Left hindlimb (tissue), 1 donor: ENCODE measurements around the gene TMPRSS5.
"Not testable (repeated sequence)": the region's sequence is repeated elsewhere in the genome, so short reads cannot be mapped to it uniquely, and the experiment has no call there.

Experiments used
- DNase-seq: peaks from one replicate; pipeline ENCODE4 v3.0.0-alpha.2; 2018

The TMPRSS5 gene

DNA sequence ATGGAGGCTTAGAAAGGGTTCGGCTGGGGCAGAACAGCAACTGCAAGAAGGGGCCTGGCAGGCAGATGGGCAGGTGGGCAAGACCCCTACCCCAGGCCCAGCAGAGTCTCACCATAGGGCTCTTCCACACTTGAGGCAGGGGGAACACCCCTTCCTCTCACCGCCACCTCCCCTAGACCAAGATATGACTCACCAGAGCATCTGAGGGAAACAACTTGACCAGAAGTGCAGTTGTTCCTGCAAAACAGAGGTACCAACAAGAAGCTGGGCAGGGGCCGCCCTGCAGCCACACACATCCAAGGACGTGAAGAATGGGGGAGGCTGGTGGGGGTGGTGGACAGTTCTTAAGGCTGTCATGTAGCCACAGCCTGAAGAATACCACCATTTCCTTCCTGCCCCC lies 10.9 kb downstream of the TMPRSS5 start:
- no peak for DNase-seq

DNA sequence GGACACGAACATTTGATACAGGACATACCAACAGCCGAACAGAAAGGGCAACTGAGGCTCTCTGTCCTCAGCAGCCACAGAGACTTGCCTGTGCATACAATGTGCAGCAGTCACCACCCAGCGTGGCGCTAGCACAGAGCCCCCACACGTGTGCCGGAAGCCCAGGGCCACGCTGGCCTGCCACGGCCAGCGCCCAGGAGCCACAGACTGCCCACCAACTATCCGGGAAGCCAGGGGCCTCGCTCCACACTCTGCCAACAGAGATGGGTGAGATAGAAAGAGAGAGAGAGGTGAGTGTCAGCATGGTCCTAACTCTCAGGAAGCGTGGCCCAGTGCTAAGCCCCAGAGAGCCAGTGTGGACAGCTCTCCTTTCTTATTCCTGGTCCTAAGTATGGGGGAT lies 11.7 kb downstream of the TMPRSS5 start:
- no peak for DNase-seq

DNA sequence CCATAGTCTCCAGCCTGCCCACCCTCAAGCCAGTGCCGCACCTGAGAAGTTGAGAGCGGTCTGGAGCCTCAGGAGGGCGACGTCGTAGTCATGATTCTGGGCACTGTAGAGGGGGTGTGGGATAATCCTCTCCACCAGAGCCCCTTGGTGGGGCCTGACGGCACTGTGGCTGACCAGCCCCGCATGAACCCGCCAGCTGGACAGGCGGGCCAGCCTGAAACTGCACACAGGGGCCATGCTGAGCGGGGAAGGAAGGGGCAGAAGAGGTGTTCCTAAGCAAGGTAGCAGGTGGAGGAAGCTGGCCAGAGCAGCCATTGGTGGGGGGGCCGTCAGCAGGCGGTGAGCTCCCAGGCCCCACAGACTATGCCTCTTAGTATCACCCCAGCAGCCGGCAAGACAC lies 13.1 kb downstream of the TMPRSS5 start:
- no peak for DNase-seq

- DNase-seq: no peak
Measured at GRCh38 chr11:113690619-113691569, 15.2 kb downstream of the TMPRSS5 start.

GRCh38 chr11:113689768-113690618 lies 16.1 kb downstream of the TMPRSS5 start:
- no peak for DNase-seq

DNA sequence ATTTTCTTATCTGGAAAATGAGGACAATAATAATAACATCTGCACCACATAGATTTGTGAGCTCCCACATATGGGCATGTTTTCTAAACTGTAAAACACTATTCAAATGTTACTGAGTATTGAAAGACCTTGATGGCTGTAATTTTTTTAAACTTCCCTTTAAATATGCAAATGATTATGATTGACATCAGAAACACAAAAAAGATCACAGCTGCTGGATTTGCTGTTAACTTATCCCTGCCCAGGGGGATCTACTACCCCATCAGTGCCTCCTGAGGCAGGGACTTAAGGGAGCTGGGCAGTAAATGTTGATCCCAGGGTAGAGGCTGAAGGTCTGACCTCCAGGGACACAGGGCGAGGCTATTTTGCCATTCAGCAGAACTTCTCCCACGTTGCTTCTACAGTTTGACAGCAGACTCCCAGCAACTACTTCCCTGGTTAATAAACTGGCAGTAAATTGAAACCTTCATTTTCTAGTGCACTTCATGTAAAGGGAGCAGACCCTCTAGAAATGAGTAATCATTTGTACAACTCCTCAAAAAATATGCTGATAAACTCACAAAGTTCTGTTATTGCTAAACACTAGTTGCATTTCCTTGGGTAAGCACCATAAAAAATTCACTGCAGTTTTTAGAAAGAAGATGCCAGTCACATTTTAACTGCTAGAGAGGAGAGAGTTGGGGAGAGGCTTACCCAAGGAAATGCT lies 20.3 kb downstream of the TMPRSS5 start:
- DNase-seq: no peak

GRCh38 chr11:113684496-113684895 lies 21.6 kb downstream of the TMPRSS5 start:
- no peak for DNase-seq

GRCh38 chr11:113683481-113684046 lies 22.5 kb downstream of the TMPRSS5 start:
- DNase-seq: no peak

GRCh38 chr11:113681711-113682413 lies 24.2 kb downstream of the TMPRSS5 start:
- DNase-seq: no peak

DNA sequence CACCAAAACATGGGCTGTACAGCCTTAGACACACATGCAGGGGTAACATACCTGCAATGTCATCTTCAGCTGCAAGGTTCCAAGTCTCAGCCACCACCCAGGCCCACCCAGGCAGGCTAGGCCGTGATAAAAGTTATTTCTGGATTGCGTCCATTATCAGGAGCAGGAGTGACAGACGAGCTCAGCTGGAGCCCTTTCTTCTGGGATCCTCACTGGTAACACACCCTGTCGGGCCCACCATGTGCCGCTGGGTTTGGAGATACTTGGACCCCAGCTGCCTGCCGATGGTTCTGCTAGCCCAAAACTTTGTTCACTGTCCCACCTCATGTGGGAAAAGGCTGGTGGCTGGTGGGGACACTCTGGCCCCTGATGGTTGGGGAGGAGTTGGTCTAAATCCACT lies 24.8 kb downstream of the TMPRSS5 start:
- DNase-seq: no peak

GRCh38 chr11:113677685-113678084 lies 28.4 kb downstream of the TMPRSS5 start:
- DNase-seq: no peak

GRCh38 chr11:113675565-113675964 lies 30.5 kb downstream of the TMPRSS5 start:
- no peak for DNase-seq

DNA sequence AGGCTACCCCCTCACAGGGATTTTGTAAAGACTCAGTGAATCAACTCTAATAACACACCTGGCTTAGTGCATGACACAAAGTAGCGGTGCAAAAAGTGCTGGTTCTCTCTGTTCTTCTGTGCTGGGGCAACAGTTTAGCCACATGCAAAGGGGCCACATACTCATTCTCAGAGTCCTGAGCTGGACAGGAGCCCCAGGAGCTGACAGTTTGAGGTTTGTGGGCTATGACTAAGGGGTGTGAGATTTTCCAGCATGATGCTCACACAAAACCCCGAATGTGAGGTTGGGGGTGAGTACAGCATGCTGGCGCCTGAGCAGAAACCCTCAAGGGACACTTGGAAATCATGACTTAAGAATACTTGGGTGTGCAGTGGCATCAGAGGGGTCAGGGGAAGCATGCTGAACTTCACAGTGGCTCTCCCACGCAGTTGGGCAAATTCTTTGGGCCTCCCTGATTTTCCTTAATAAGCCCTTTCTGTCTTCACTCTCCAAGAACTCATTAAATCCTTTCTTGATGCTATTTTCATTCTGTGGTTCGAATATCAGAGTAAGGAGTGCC lies 31.0 kb downstream of the TMPRSS5 start:
- no peak for DNase-seq

DNA sequence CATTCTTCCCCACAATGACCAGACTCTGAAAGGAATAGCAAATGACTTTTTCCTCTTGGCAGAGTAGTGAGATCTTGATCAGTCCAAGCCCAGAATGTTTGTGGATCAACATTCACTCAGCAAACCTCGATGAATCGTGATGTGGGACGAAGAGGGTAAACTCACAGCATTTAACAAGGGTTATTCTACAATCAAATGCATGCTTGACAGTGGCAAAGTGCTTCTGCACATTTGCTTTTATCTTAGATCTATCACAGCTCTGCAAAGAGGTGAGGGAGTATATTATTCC lies 31.8 kb downstream of the TMPRSS5 start:
- no peak for DNase-seq

DNA sequence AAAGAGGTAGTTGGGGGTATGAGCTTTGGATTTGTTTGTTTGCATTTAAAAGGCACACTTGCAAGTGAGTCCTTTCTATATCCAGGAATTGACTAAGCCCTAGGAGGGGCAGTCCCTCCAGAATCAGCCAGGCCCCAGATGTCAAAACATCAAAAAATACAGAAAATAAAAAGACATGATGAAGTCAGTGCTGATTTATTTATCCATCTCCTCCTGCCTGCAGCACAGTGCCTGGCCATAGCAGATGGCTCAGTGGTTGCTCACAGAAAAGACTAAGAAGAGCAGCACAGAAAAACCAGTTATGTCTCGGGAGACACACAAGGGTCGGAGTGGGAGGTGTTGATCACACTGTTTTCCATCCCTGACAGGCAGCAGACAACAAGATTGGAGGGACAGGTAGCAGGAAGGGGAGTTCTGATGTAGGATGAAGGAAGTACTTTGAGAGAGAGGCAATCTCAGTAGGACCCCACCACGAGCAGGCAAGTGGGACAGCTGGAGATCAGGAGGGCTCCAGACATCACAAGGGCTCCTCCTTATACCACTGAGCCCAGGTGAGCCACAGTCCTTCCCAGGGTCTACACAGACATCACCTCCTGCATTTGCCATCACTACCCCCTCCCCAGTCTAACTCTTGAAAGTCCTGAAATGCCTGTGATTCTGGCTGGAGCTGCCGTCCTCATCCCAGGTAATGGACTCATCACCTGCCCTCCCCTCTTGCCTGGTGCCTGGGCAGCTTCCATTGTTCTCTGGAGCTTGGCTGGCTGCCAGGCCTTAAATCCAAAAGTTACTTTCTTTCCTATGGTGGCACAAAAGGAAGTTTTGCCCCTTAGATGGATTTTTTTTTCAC lies 32.3 kb downstream of the TMPRSS5 start:
- DNase-seq: no peak

GRCh38 chr11:113671914-113672313 lies 34.2 kb downstream of the TMPRSS5 start:
- not testable (repeated sequence) for DNase-seq

GRCh38 chr11:113670831-113671215 lies 35.3 kb downstream of the TMPRSS5 start:
- no peak for DNase-seq

- DNase-seq: no peak
Measured at GRCh38 chr11:113670149-113670830, 35.8 kb downstream of the TMPRSS5 start.

DNA sequence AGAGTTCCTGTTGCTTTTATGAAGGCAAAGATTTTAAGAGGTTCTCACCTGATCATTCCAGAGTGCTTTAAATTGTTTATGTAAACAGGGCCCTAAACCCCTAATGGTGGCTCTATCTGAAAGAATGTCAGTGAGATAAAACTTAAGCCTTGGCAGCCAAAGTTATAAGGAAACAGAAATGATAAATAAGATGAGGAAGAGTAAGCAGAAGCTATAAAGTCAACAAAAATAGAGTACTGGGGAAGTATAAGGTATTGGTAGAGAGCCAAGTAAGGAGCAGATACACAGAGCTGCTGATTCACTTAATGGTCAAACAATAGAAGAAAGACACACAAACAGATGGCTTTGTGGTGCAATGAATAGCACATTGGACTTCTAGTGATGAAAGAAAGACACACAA lies 37.9 kb downstream of the TMPRSS5 start:
- no peak for DNase-seq

- DNase-seq: no peak
Measured at GRCh38 chr11:113667801-113668200, 38.3 kb downstream of the TMPRSS5 start.
